HG02970 (cell line): ENCODE measurements around the gene EPB42.
"Not testable (repeated sequence)": the region's sequence is repeated elsewhere in the genome, so short reads cannot be mapped to it uniquely, and the experiment has no call there.

Experiments
- ATAC-seq: cut with Tn5 transposase; IDR thresholded peaks from one replicate; pipeline ENCODE4 v1.9.1; 2021; ENCODE audit warnings: mild to moderate bottlenecking, moderate library complexity, moderate number of reproducible peaks; ENCODE audit not compliant: unreplicated experiment, low FRiP score

EPB42 gene

GRCh38 chr15:43213466-43213865, 7.4 kb downstream of the EPB42 start:
- no peak for ATAC-seq

GRCh38 chr15:43212951-43213350, 7.9 kb downstream of the EPB42 start:
- ATAC-seq: no peak

- no peak for ATAC-seq
These were observed 8.5 kb downstream of the EPB42 start for GRCh38 chr15:43212299-43212698.

GRCh38 chr15:43211224-43211735, 9.5 kb downstream of the EPB42 start:
- no peak for ATAC-seq

GRCh38 chr15:43210807-43211206, 10.0 kb downstream of the EPB42 start:
- ATAC-seq: no peak

- ATAC-seq: no peak
These were observed 10.6 kb downstream of the EPB42 start for GRCh38 chr15:43210172-43210745.

GRCh38 chr15:43209059-43209824, 11.6 kb downstream of the EPB42 start:
- no peak for ATAC-seq

- ATAC-seq: no peak
These were observed 12.5 kb downstream of the EPB42 start for GRCh38 chr15:43208052-43209002.

- ATAC-seq: no peak
These were observed 13.8 kb downstream of the EPB42 start for GRCh38 chr15:43207024-43207423.

GRCh38 chr15:43206054-43206453, 14.8 kb downstream of the EPB42 start:
- no peak for ATAC-seq

- ATAC-seq: no peak
These were observed 16.6 kb downstream of the EPB42 start for GRCh38 chr15:43204016-43204901.

- no peak for ATAC-seq
These were observed 20.8 kb downstream of the EPB42 start for GRCh38 chr15:43199945-43200488.

- no peak for ATAC-seq
These were observed 21.8 kb downstream of the EPB42 start for GRCh38 chr15:43198992-43199391.

GRCh38 chr15:43198556-43198955, 22.3 kb downstream of the EPB42 start:
- ATAC-seq: not testable (repeated sequence)

GRCh38 chr15:43197773-43198172, 23.0 kb downstream of the EPB42 start:
- ATAC-seq: not testable (repeated sequence)

- no peak for ATAC-seq
These were observed 23.9 kb downstream of the EPB42 start for GRCh38 chr15:43196760-43197548.

- ATAC-seq: no peak
These were observed 26.0 kb downstream of the EPB42 start for GRCh38 chr15:43194795-43195194.

- no peak for ATAC-seq
These were observed 27.1 kb downstream of the EPB42 start for GRCh38 chr15:43193710-43194109.

GRCh38 chr15:43190178-43190577, 30.6 kb downstream of the EPB42 start:
- ATAC-seq: no peak
